Neuron (in vitro differentiated cells): Measurements from ENCODE around the gene RIC8B.

ENCODE experiments used
- H2AFZ ChIP-seq: one replicate; pipeline ENCODE4 v1.6.1; 2013; ENCODE audit warnings: low read depth, mild to moderate bottlenecking, inconsistent platforms, low read length, moderate library complexity
- H3K27me3 ChIP-seq: one replicate; pipeline ENCODE4 v1.6.1; 2013; ENCODE audit warnings: low read length; ENCODE audit not compliant: insufficient read depth
- H3K36me3 ChIP-seq: one replicate; pipeline ENCODE4 v1.6.1; 2013; ENCODE audit warnings: low read length; ENCODE audit not compliant: insufficient read depth
- H3K4me1 ChIP-seq: one replicate; pipeline ENCODE4 v1.6.1; 2013; ENCODE audit warnings: low read length; ENCODE audit not compliant: insufficient read depth
- H3K4me3 ChIP-seq: 2 replicates; pipeline ENCODE4 v1.5.1; 2013; ENCODE audit warnings: mild to moderate bottlenecking, low read length, moderate library complexity
- H3K9me3 ChIP-seq: one replicate; pipeline ENCODE4 v1.6.1; 2013; ENCODE audit warnings: low read length

The RIC8B gene

GRCh38 chr12:106840243-106840642 is 65.8 kb downstream of the RIC8B start:
- H3K36me3 ChIP-seq, result peaks cover 30% of the 10 kb centered on the region
- no peaks in the 10 kb centered on the region for H3K9me3 ChIP-seq
- no peak overlapping the region for H3K4me3 ChIP-seq
- H3K4me1 ChIP-seq, result peaks cover 33% of the 10 kb centered on the region
- H3K27me3 ChIP-seq, result no peaks in the 10 kb centered on the region
- H2AFZ ChIP-seq, result no peak overlapping the region

- no peak overlapping the region for H3K4me3 ChIP-seq
- H3K9me3 ChIP-seq, result no peaks in the 10 kb centered on the region
- H3K27me3 ChIP-seq, result no peaks in the 10 kb centered on the region
- no peak overlapping the region for H2AFZ ChIP-seq
- peaks cover 26% of the 10 kb centered on the region for H3K36me3 ChIP-seq
- peaks cover 33% of the 10 kb centered on the region for H3K4me1 ChIP-seq
Observed at GRCh38 chr12:106841510-106842302, 67.2 kb downstream of the RIC8B start.

- no peaks in the 10 kb centered on the region for H3K27me3 ChIP-seq
- peaks cover 13% of the 10 kb centered on the region for H3K9me3 ChIP-seq
- H3K4me3 ChIP-seq, result no peak overlapping the region
- H3K4me1 ChIP-seq, result peaks cover 8% of the 10 kb centered on the region
- no peak overlapping the region for H2AFZ ChIP-seq
- peaks cover 61% of the 10 kb centered on the region for H3K36me3 ChIP-seq
Observed at GRCh38 chr12:106845902-106846301, 71.4 kb downstream of the RIC8B start.

- no peaks in the 10 kb centered on the region for H3K27me3 ChIP-seq
- peaks cover 15% of the 10 kb centered on the region for H3K9me3 ChIP-seq
- peaks cover 75% of the 10 kb centered on the region for H3K36me3 ChIP-seq
Observed at GRCh38 chr12:106847861-106848260, 73.4 kb downstream of the RIC8B start.

GRCh38 chr12:106851306-106851705 is 76.8 kb downstream of the RIC8B start:
- Histone ChIP-seq H3K27me3 (no peaks in the 10 kb centered on the region), H3K4me3 (no peak overlapping the region), H3K36me3 (peaks cover 81% of the 10 kb centered on the region)

More at GRCh38 chr12:106847861-106848260, 73.4 kb downstream of the RIC8B start:
- no peak overlapping the region for H3K4me3 ChIP-seq
- H3K4me1 ChIP-seq, result no peaks in the 10 kb centered on the region
- H2AFZ ChIP-seq, result no peak overlapping the region

GRCh38 chr12:106854723-106855122 is 80.2 kb downstream of the RIC8B start:
- peaks cover 67% of the 10 kb centered on the region for H3K36me3 ChIP-seq
- peaks cover 9% of the 10 kb centered on the region for H3K9me3 ChIP-seq
- no peaks in the 10 kb centered on the region for H3K27me3 ChIP-seq
- H3K4me3 ChIP-seq, result no peak overlapping the region
- peaks cover 6% of the 10 kb centered on the region for H3K4me1 ChIP-seq
- H2AFZ ChIP-seq, result no peak overlapping the region

More at GRCh38 chr12:106851306-106851705, 76.8 kb downstream of the RIC8B start:
- no peak overlapping the region for H2AFZ ChIP-seq
- H3K4me1 ChIP-seq, result peaks cover under 1% of the 10 kb centered on the region
- H3K9me3 ChIP-seq, result peaks cover 15% of the 10 kb centered on the region

- Histone ChIP-seq H3K36me3 (peaks cover 67% of the 10 kb centered on the region), H2AFZ (no peak overlapping the region), H3K4me3 (no peak overlapping the region), H3K4me1 (peaks cover 6% of the 10 kb centered on the region), H3K9me3 (peaks cover 3% of the 10 kb centered on the region), H3K27me3 (no peaks in the 10 kb centered on the region)
Observed at GRCh38 chr12:106855221-106855758, 80.8 kb downstream of the RIC8B start.

- no peaks in the 10 kb centered on the region for H3K27me3 ChIP-seq
- H3K4me1 ChIP-seq, result peaks cover 26% of the 10 kb centered on the region
- H2AFZ ChIP-seq, result no peak overlapping the region
- H3K4me3 ChIP-seq, result no peak overlapping the region
- H3K36me3 ChIP-seq, result peaks cover 18% of the 10 kb centered on the region
- H3K9me3 ChIP-seq, result no peaks in the 10 kb centered on the region
Observed at GRCh38 chr12:106861984-106862916, 87.8 kb downstream of the RIC8B start.

GRCh38 chr12:106863189-106863588 is 88.7 kb downstream of the RIC8B start:
- H3K27me3 ChIP-seq, result no peaks in the 10 kb centered on the region
- H2AFZ ChIP-seq, result no peak overlapping the region
- peaks cover 26% of the 10 kb centered on the region for H3K4me1 ChIP-seq
- H3K36me3 ChIP-seq, result peaks cover 18% of the 10 kb centered on the region
- H3K4me3 ChIP-seq, result no peak overlapping the region
- H3K9me3 ChIP-seq, result no peaks in the 10 kb centered on the region

GRCh38 chr12:106865683-106866082 is 91.2 kb downstream of the RIC8B start:
- H3K27me3 ChIP-seq, result no peaks in the 10 kb centered on the region
- H3K36me3 ChIP-seq, result peaks cover under 1% of the 10 kb centered on the region
- H3K4me3 ChIP-seq, result no peak overlapping the region
- peaks cover 26% of the 10 kb centered on the region for H3K4me1 ChIP-seq
- no peaks in the 10 kb centered on the region for H3K9me3 ChIP-seq
- no peak overlapping the region for H2AFZ ChIP-seq

GRCh38 chr12:106866426-106867080 is 92.1 kb downstream of the RIC8B start:
- H3K4me3 ChIP-seq, result no peak overlapping the region
- peaks cover 26% of the 10 kb centered on the region for H3K4me1 ChIP-seq
- no peaks in the 10 kb centered on the region for H3K36me3 ChIP-seq

GRCh38 chr12:106867651-106868050 is 93.2 kb downstream of the RIC8B start:
- H3K27me3 ChIP-seq, result no peaks in the 10 kb centered on the region
- H2AFZ ChIP-seq, result no peak overlapping the region
- peaks cover 5% of the 10 kb centered on the region for H3K36me3 ChIP-seq
- H3K4me3 ChIP-seq, result no peak overlapping the region
- no peaks in the 10 kb centered on the region for H3K9me3 ChIP-seq
- peaks cover 21% of the 10 kb centered on the region for H3K4me1 ChIP-seq

More at GRCh38 chr12:106866426-106867080, 92.1 kb downstream of the RIC8B start:
- Histone ChIP-seq H3K27me3 (no peaks in the 10 kb centered on the region), H3K9me3 (no peaks in the 10 kb centered on the region), H2AFZ (no peak overlapping the region)
